HepG2 (cell line): ENCODE data around the gene SP6.

Source experiments
- MTF2 ChIP-seq: sonication (generic); formaldehyde crosslinking; IDR thresholded peaks from 2 replicates; pipeline ENCODE4 v1.5.0; 2020; ENCODE audit warnings: missing genetic modification reagents, borderline replicate concordance
- PLSCR1 ChIP-seq: sonication (generic); formaldehyde crosslinking; IDR thresholded peaks from 2 replicates; pipeline ENCODE4 v1.5.0; 2020; ENCODE audit warnings: missing genetic modification reagents, mild to moderate bottlenecking, borderline replicate concordance
- SKIL ChIP-seq: sonication (generic); formaldehyde crosslinking; IDR thresholded peaks from 2 replicates; pipeline ENCODE4 v1.8.0; 2022; ENCODE audit warnings: missing genetic modification reagents, mild to moderate bottlenecking, moderate library complexity, borderline replicate concordance
- ZBTB26 ChIP-seq: IDR thresholded peaks from 2 replicates; pipeline ENCODE4 v1.6.1; 2016; ENCODE audit warnings: missing compliant biosample characterization, missing genetic modification reagents, borderline replicate concordance

- TF ChIP-seq MTF2 (no peak), SKIL (CRISPR knock-in tag) (no peak), ZBTB26 (CRISPR knock-in tag) (no peak), PLSCR1 (no peak)
These were observed 46.6 kb upstream of the SP6 start for GRCh38 chr17:47897561-47897960.
